Endothelial cell of umbilical vein (primary cell): ENCODE data around the gene LCLAT1. TPM values are rescaled to one million over a fixed set of nuclear protein-coding genes. Genes with fewer than 3 reads are reported as not detected.

ENCODE experiments used
- BruUV-seq: library from RNA; stranded (reverse); fragments of 400-500 nt; replicated peaks from 2 replicates; lab custom pipeline; 2021; lab: Mats Ljungman, UMichigan
- CTCF ChIA-PET: fragments of 300-600, 350-600 bp; sonication (Branson Sonifier 250); formaldehyde crosslinking; loops from one replicate; lab custom pipeline; 2021; ENCODE audit warnings: antibody characterized with exemption, inconsistent platforms; lab: Charles Lee
- POLR2A ChIA-PET: fragments of 300-600, 350-600 bp; sonication (Branson Sonifier 250); formaldehyde crosslinking; loops from one replicate; lab custom pipeline; 2021; ENCODE audit warnings: antibody characterized with exemption, inconsistent platforms; lab: Charles Lee
- DNase-seq: peaks from one replicate; pipeline ENCODE4 v3.0.0-alpha.2; 2011; ENCODE audit warnings: low read depth, low spot score
- FAIRE-seq: peaks from 2 replicates; lab custom pipeline; 2011; peaks lifted over from hg19 to GRCh38; lab: Jason Lieb, UNC
- H2AFZ ChIP-seq: 2 replicates; pipeline ENCODE4 v1.6.0; 2012; ENCODE audit warnings: low read depth, low read length, control low read depth, inconsistent platforms
- H3K27ac ChIP-seq: 2 replicates; pipeline ENCODE4 v1.5.1; 2011; ENCODE audit warnings: low read depth, mild to moderate bottlenecking, control low read depth, low read length, moderate library complexity; ENCODE audit not compliant: insufficient read depth
- H3K27me3 ChIP-seq, 2 experiments: 2 replicates each; pipeline versions ENCODE4 v1.6.0 to v1.6.1; 2011; ENCODE audit warnings: low read length in 2 of 2, mixed read lengths in 1 of 2; ENCODE audit not compliant: control insufficient read depth in 2 of 2, insufficient read depth in 2 of 2
- H3K36me3 ChIP-seq, 2 experiments: 2 replicates in 1 of 2; 3 replicates in 1 of 2; pipeline ENCODE4 v1.5.1; 2011; ENCODE audit warnings: low read length in 2 of 2, mild to moderate bottlenecking in 1 of 2, moderate library complexity in 1 of 2; ENCODE audit not compliant: control insufficient read depth in 2 of 2, insufficient read depth in 2 of 2; ENCODE audit errors: extremely low read depth in 1 of 2
- H3K4me1 ChIP-seq: 3 replicates; pipeline ENCODE4 v1.5.1; 2011; ENCODE audit warnings: mild to moderate bottlenecking, low read length; ENCODE audit not compliant: control insufficient read depth, insufficient read depth; ENCODE audit errors: extremely low read depth
- H3K4me2 ChIP-seq: 2 replicates; pipeline ENCODE4 v1.6.1; 2011; ENCODE audit warnings: low read length, control low read depth, mixed read lengths; ENCODE audit not compliant: insufficient read depth
- H3K4me3 ChIP-seq, 3 experiments: fragments of 200-600 bp in 1 of 3; sonication (generic), shearing (Covaris generic) in 1 of 3; replicated peaks in 1 of 3; 2 replicates each; pipeline ENCODE4 v1.5.1; 2011 to 2016; ENCODE audit warnings: control low read depth in 3 of 3, low read length in 3 of 3, mild to moderate bottlenecking in 2 of 3, inconsistent platforms in 1 of 3, low read depth in 1 of 3, moderate library complexity in 1 of 3; ENCODE audit not compliant: insufficient read depth in 1 of 3
- H3K79me2 ChIP-seq: 2 replicates; pipeline ENCODE4 v1.6.0; 2012; ENCODE audit warnings: low read length, inconsistent platforms; ENCODE audit not compliant: control insufficient read depth, insufficient read depth
- H3K9ac ChIP-seq: replicated peaks from 2 replicates; pipeline ENCODE3; 2011; ENCODE audit warnings: low read length, control low read depth; ENCODE audit not compliant: insufficient read depth; ENCODE audit errors: extremely low read depth
- H3K9me1 ChIP-seq: replicated peaks from 3 replicates; pipeline ENCODE4 v1.6.0; 2011; ENCODE audit warnings: mild to moderate bottlenecking, low read length; ENCODE audit not compliant: control insufficient read depth, insufficient read depth; ENCODE audit errors: extremely low read depth
- H3K9me3 ChIP-seq: replicated peaks from 2 replicates; pipeline ENCODE4 v1.5.1; 2012; ENCODE audit warnings: low read length, inconsistent platforms; ENCODE audit not compliant: control insufficient read depth, insufficient read depth
- H4K20me1 ChIP-seq: replicated peaks from 2 replicates; pipeline ENCODE3; 2011; ENCODE audit warnings: mild to moderate bottlenecking, low read length; ENCODE audit not compliant: control insufficient read depth, insufficient read depth; ENCODE audit errors: extremely low read depth
- EZH2 ChIP-seq: IDR thresholded peaks from 2 replicates; pipeline ENCODE4 v1.6.1; 2012; ENCODE audit warnings: borderline replicate concordance, low read depth, mild to moderate bottlenecking, moderate library complexity, low read length, inconsistent platforms; ENCODE audit not compliant: severe bottlenecking
- FOS ChIP-seq: IDR thresholded peaks from 2 replicates; pipeline ENCODE4 v1.6.1; 2011; ENCODE audit warnings: mild to moderate bottlenecking, low read length, moderate library complexity, borderline replicate concordance; ENCODE audit not compliant: insufficient read depth
- GATA2 ChIP-seq: IDR thresholded peaks from 2 replicates; pipeline ENCODE4 v1.7.0; 2011; ENCODE audit warnings: low read depth, mild to moderate bottlenecking, moderate library complexity, mixed read lengths, low read length; ENCODE audit not compliant: insufficient read length, insufficient read depth
- JUN ChIP-seq: IDR thresholded peaks from 2 replicates; pipeline ENCODE4 v1.6.1; 2011; ENCODE audit warnings: borderline replicate concordance, low read depth; ENCODE audit not compliant: insufficient read length, insufficient read depth
- MYC ChIP-seq: IDR thresholded peaks from one replicate; pipeline ENCODE4 v1.6.1; 2011; ENCODE audit warnings: mild to moderate bottlenecking, low read depth, low read length
- POLR2A ChIP-seq: IDR thresholded peaks from 2 replicates; pipeline ENCODE4 v1.6.1; 2012; ENCODE audit warnings: low read depth, mild to moderate bottlenecking, control low read depth, low read length
- POLR2AphosphoS5 ChIP-seq: IDR thresholded peaks from 2 replicates; pipeline ENCODE4 v1.6.1; 2012; ENCODE audit warnings: low read depth, mild to moderate bottlenecking, control low read depth, low read length, moderate library complexity; ENCODE audit not compliant: insufficient read depth
- dilution Hi-C: fragments of 300-500 bp; cut with MboI; formaldehyde crosslinking; loops from one replicate; pipeline ENCODE4 v1.15.0; 2019; ENCODE audit warnings: low sequenced_read_pairs; ENCODE audit not compliant: extremely low pct_ligation_motif_present
- intact Hi-C: fragments of 100-400 bp; cut with micrococcal nuclease; formaldehyde crosslinking; loops from one replicate; pipeline ENCODE4 v1.10.0; 2022
- polyA plus RNA-seq, 4 experiments: library from polyadenylated mRNA; depleted of rRNA in 3 of 4; stranded (reverse) in 3 of 4; unstranded in 1 of 4; fragments of >200 nt; gene quantifications; 2 replicates each; pipeline versions ENCODE4 v1.2.1 to v1.2.3, GENCODE V29; 2011 to 2012; ENCODE audit warnings: missing spikeins in 1 of 4
- total RNA-seq: library from RNA; stranded (reverse); gene quantifications from 2 replicates; pipeline ENCODE4 v1.2.3, GENCODE V29; 2021
- TF ChIP-seq, protein P1 (sequence below): IDR thresholded peaks from 2 replicates; pipeline ENCODE4 v1.6.1; 2011; ENCODE audit not compliant: insufficient read depth, insufficient read length
- TF ChIP-seq, protein P2 (sequence below), 2 donors: IDR thresholded peaks; 1 replicate in 1 of 2; 2 replicates in 1 of 2; pipeline ENCODE4 v1.5.1; 2011; ENCODE audit warnings: low read length in 2 of 2, mild to moderate bottlenecking in 2 of 2, moderate library complexity in 2 of 2, control low read depth in 1 of 2, inconsistent platforms in 1 of 2, low read depth in 1 of 2; ENCODE audit not compliant: insufficient read depth in 1 of 2; ENCODE audit errors: extremely low read depth in 1 of 2

The LCLAT1 gene
- total and polyA plus RNA-seq, 2 donors (not counting 3 experiments of a cell fraction or from before 2014, with no cell fraction given) = 6.1 to 20.8 TPM

DNA sequence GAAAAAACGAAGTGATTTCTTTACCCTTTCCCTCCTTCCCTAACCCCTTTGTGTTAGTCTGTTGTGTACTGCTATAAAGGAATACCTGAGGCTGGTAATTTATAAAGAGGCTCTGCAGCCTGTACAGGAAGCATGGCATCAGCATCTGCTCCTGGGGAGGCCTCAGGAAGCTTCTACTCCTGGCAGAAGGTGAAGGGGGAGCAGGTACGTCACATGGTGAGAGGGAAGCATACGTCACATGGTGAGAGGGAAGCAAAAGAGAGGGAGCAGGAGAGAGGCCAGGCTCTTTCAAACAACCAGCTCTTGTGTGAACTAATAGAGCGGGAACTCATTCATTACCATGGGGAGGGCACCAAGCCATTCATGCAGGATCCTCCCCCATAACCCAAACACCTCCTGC is 234.0 kb downstream of the LCLAT1 start:
- H3K9me3 ChIP-seq = no peaks in the 10 kb centered on the region
- DNase-seq (no peak), FAIRE-seq (no peak)
- H3K4me2 ChIP-seq = no peak overlapping the region
- intact Hi-C loops = no loop called here
- dilution Hi-C loops = no loop called here
- H3K27me3 ChIP-seq = no peaks in the 10 kb centered on the region
- H3K4me3 ChIP-seq = no peak overlapping the region
- no peaks in the 10 kb centered on the region for H3K79me2 ChIP-seq
- H3K9ac ChIP-seq = no peak overlapping the region
- no peaks in the 10 kb centered on the region for H3K36me3 ChIP-seq
- H4K20me1 ChIP-seq = no peaks in the 10 kb centered on the region
- ChIA-PET POLR2A (no interaction called here), CTCF (no interaction called here)
- H3K4me1 ChIP-seq = no peaks in the 10 kb centered on the region
- no peak for TF ChIP-seq EZH2
- TF ChIP-seq FOS = no peak
- no peak for TF ChIP-seq GATA2
- TF ChIP-seq JUN = no peak
- TF ChIP-seq POLR2AphosphoS5 = no peak
- no peak for TF ChIP-seq MYC
- TF ChIP-seq, protein P1, sequence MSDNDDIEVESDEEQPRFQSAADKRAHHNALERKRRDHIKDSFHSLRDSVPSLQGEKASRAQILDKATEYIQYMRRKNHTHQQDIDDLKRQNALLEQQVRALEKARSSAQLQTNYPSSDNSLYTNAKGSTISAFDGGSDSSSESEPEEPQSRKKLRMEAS = no peak
- TF ChIP-seq, protein P2, sequence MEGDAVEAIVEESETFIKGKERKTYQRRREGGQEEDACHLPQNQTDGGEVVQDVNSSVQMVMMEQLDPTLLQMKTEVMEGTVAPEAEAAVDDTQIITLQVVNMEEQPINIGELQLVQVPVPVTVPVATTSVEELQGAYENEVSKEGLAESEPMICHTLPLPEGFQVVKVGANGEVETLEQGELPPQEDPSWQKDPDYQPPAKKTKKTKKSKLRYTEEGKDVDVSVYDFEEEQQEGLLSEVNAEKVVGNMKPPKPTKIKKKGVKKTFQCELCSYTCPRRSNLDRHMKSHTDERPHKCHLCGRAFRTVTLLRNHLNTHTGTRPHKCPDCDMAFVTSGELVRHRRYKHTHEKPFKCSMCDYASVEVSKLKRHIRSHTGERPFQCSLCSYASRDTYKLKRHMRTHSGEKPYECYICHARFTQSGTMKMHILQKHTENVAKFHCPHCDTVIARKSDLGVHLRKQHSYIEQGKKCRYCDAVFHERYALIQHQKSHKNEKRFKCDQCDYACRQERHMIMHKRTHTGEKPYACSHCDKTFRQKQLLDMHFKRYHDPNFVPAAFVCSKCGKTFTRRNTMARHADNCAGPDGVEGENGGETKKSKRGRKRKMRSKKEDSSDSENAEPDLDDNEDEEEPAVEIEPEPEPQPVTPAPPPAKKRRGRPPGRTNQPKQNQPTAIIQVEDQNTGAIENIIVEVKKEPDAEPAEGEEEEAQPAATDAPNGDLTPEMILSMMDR (IDR thresholded peaks at IDR 0.05; ENCODE audit: extremely low read depth in 1 of 2, insufficient read depth in 1 of 2, low read depth in 1 of 2, low read length in 2 of 2) = no peak
- TF ChIP-seq POLR2A = no peak
- H3K9me1 ChIP-seq = no peaks in the 10 kb centered on the region
- H2AFZ ChIP-seq = no peak overlapping the region
- BruUV-seq = no TSS peak
- H3K27ac ChIP-seq = no peak overlapping the region
